NCI-H510A treated with DMSO at 0.1 percent for 48 hours (cell line): Measurements from ENCODE around the gene PGAM2.

Experiments used
- DNase-seq: peaks from one replicate; lab custom pipeline; 2025; lab: John Stamatoyannopoulos, UW

PGAM2 gene

GRCh38 chr7:44064791-44065430, 456 bp downstream of the PGAM2 start:
- no peak for DNase-seq

DNA sequence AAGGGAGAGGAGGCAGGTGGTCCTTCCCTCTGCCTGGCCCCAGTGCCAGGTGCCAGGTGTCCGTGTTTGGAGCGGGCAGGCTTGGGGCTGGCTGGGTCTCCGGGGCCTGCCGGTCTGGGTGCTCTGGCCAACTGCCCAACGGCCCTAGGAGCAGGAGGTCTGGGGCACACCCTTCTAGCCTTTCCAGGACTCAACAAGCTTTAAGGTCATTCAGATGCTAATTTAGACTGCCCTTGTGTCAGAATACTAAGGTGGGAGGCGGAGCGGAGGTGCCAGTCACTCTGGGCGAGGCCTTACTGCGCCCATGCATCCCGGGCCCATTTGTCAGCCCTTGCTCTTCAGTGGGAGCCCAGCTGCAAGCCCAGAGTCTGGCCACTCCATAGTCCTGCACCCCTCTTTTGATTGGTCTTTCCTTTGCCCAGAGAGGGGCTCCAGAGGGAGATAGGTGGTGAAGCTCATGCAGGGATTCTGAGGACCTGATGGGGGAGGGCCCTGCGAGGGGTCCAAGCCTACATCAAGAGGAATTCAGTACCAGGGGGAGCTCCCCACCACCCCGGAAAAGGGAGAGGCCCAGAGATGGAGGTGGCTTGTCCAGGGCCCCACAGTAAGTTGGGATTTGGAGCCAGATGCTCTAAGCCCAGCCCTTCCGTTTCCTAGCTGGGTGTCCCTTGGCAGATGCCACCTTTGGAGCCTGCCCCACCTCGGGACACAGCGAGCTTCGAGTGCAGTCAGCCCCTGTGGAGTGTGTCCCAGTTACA, 1.3 kb downstream of the PGAM2 start:
- DNase-seq = no peak

DNA sequence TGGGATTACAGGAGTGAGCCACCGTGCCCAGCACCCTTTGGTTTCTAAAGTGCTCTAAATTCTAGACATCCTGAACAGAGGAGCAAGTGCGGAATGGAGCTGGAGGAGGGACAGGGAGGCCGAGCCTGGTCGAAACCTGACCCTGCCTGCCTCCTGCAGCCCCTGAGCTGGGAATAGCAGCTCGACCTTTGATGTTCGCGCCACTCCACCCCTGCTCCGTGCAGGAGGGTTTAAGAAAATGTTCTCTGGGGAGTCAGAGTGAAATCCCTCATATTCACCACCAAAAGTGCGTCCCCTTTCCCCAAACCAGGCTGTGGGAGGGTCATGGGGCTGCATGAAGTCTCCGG, 1.8 kb downstream of the PGAM2 start:
- DNase-seq = no peak

DNA sequence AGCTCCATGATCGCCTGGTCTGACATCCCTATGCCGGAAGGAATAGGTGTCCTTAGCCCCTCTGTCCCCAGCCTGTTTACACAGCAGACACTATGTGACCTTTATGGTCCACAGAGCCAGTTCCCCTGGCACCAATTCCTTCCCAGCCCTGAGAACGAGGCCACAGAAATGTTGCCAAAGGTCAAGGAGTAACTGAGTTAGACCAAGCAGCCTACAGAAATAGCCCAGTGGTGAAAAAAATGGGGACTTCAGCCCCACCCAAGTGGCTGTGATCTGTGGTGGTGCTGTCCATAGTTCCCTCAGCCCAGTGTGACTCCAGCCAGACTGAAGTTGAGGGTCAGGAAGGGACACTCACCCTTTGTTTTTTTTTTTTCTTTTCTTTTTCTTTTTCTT, 2.5 kb downstream of the PGAM2 start:
- no peak for DNase-seq

- no peak for DNase-seq
Measured at GRCh38 chr7:44062180-44062902, 3.0 kb downstream of the PGAM2 start.

- no peak for DNase-seq
Measured at GRCh38 chr7:44061645-44062179, 3.7 kb downstream of the PGAM2 start.

DNA sequence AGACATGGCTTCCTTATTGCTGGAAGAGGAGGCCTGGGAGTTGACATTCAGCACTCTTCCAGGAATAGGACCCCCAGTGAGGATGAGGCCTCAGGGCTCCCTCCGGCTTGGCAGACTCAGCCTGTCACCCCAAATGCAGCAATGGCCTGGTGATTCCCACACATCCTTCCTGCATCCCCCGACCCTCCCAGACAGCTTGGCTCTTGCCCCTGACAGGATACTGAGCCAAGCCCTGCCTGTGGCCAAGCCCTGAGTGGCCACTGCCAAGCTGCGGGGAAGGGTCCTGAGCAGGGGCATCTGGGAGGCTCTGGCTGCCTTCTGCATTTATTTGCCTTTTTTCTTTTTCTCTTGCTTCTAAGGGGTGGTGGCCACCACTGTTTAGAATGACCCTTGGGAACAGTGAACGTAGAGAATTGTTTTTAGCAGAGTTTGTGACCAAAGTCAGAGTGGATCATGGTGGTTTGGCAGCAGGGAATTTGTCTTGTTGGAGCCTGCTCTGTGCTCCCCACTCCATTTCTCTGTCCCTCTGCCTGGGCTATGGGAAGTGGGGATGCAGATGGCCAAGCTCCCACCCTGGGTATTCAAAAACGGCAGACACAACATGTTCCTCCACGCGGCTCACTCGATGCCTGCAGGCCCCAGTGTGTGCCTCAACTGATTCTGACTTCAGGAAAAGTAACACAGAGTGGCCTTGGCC, 4.3 kb downstream of the PGAM2 start:
- DNase-seq = no peak

DNA sequence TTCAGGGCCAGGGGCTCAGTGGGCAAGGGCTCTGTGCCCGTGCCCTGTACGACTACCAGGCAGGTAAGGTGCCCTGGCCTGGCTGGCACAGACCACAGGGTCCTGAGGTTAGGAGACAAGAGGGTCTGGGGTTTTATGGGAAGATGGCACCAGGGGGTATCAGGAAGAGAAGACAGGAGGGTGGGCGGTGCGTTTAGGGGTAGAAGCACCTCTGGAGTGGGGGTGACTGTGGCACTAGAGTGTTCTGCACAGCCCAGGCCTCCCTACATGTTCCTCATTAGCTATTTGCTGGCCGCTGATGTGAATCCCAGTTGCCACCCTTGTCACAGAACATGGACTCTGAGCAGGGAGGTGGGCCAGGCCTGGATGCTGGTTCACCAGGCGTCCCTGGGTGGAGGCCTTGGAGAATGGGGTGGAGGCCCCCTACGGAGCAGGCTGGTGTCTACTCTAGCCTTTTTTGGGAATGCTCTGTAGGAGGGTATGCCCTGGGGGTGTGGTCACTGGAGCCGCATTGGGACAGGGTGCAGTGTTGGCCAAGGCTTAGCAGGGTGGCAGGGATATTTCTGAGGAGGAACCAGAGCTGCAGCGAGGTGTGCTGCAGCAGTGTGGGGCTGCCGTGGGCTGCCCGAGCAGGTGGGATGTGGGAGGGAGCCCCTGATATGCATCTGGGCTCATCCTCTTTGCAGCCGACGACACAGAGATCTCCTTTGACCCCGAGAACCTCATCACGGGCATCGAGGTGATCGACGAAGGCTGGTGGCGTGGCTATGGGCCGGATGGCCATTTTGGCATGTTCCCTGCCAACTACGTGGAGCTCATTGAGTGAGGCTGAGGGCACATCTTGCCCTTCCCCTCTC, 5.0 kb downstream of the PGAM2 start:
- DNase-seq = no peak

DNA sequence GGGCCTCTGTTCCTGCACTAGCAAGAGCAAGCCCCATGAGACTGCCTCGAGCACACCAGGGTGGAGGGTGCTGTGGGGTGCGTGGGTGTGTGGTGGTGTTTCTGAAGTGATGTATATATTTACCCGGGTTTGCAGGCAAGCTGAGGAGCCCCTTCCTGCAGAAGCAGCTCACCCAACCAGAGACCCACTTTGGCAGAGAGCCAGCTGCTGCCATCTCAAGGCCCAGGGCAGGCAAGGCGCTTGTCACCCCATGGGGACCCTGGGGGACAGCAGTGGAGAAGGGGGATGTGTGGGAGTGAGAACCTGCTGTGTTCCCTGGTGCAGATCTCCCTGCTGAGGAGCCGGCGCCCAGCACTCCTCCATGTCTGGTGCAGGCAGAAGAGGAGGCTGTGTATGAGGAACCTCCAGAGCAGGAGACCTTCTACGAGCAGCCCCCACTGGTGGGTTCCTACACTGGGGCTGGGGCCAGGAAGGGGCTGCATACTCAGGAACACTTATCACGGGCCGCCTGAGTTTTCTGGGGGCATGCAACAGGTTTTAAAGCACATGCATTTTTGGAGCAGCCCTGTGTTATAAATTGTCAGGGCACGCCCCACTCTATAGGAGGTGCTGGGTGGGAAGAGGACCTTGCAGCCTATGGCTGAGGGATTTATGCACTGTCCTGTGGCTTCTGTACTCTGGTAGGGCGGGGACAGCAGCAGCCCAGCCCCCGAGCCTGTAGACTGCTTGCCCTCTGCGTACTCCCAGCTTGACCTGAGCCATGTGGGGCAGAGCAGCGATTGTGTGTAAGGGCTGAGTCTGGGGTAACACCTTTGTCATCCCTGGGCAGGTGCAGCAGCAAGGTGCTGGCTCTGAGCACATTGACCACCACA, 5.9 kb downstream of the PGAM2 start:
- no peak for DNase-seq

DNA sequence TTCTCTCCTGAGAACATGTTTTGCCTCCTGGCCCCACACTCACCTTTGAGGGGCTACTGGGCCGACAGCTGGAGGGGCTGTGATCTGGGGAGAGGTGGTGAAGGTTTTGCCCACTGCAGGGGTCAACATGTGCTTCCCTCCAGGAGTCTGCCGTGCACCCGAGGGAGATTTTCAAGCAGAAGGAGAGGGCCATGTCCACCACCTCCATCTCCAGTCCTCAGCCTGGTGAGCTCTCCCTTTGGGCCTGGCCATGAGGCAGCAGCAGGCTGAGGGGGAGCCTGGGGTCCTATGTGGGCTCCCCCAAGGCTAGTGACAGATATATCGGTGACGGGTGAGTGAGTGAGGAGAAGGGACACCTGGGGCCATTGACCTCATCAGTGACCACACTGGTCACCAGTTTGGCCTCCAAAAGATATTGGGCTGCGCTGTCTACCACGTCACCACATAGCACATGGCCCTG, 6.6 kb downstream of the PGAM2 start:
- DNase-seq = no peak

DNA sequence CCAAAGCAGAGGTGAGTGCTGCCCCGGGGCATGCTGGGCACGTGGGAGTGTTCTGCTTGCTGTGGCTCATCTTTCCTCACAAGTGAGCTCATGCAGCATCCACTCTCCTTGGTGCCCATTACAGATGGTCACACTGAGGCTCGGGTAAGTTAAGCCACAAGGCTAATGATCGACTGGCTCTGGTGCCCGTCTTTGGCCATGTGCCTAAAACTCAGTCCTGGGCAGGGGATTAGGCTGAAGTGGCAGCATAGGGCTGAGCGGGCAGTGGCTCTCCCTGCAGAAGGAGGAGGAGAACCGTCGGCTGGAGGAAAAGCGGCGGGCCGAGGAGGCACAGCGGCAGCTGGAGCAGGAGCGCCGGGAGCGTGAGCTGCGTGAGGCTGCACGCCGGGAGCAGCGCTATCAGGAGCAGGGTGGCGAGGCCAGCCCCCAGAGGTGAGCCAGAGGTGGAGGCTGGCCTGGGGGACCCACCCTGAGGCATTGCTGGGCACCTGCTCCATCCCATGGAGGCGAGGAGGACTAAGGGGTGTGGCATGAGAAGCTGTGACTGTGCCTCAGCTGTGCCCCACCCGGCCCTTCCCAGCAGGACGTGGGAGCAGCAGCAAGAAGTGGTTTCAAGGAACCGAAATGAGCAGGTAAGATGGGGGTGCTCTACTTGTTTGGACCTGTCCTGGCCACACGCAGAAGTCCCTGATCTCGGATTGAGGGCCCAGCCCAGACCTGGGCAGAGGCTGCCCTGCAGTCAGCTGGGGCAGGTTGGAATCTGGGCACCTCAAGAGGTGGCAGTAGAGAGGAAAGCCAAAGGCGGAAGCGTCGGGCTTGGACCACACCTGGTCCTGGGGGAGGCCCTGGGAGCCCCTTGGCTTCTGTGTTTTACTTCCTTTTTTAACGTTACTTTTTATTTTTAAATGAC, 7.3 kb downstream of the PGAM2 start:
- DNase-seq = no peak

DNA sequence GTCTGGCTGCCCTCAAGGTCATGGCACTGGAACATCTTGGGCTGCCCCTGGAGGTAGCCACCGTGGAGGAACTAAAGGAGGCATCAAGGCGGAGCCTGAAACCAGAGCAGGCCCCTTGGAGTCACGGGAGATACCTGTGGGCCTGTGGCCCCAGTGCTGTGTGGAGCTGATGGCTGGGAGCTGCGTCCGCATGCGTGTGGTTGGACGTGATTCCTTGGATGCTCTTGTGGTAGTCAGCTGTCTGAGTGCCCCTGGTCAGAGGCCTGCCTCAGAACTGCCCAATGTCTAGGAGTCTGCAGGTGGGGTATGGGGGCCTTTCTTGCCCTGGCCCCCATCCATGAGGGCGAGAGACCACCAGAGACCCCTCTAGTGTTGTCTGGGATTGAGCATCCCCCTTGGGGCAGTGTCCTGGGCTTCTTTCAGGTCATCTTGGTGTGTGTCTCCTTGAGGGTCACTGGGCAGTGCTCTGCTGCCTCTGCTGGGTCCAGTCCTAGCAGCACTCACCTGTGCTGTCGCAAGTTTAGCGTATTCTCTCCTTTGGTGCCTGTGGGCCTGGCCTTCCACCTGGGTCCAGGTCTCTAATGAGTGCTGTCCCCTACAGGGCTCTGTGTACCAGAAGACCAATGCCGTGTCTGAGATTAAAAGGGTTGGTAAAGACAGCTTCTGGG, 8.1 kb downstream of the PGAM2 start:
- DNase-seq = no peak

DNA sequence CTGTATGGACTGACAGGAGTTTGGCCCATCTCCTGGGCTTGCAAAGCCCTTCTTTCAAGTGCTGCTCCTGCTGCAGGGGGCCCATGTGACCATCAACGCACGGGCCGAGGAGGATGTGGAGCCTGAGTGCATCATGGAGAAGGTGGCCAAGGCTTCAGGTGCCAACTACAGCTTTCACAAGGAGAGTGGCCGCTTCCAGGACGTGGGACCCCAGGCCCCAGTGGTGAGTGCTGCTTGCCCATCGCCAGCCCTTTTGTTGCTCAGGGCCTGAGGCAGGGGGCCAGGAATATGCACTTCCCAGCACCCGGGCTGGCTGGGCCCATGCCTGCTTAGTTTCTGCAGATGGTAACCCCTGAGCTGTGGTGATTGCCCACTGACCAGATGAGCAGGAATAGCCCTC, 8.7 kb downstream of the PGAM2 start:
- no peak for DNase-seq

- DNase-seq = no peak
Measured at GRCh38 chr7:44052771-44053365, 12.5 kb downstream of the PGAM2 start.

- DNase-seq = no peak
Measured at GRCh38 chr7:44051611-44052220, 13.7 kb downstream of the PGAM2 start.

DNA sequence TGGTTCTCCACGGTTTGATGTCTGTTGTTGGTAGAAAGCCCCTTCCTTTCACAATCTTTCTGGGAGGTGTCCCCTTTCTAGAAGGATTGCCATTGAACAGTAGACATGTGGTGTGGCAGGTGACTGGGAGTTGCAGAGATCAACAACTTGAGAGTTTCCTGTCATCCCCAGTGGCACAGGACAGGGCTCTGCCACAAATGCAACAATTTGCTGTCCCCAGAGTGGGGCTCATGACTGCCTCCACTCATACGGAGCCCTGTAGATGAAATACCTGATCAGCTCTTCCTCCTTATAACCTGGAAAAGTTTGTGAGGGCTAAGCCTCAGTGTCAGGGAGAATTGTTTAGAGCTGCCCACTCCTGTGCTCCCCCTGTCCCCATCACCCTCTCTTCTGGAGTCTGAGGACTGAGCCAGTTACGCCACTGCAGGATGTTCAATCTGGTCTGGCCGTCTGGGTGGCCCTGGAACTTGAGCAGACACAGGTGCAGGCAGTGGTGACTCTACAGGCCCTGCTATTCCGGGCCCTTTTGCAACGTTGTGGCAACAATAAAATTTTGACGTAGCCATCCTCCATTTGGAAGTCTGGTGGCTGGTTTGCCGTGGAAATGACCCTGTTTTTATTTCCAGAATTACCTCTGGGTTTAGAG, 14.3 kb downstream of the PGAM2 start:
- no peak for DNase-seq
